Stimulated activated naive CD8-positive, alpha-beta T cell treated with anti-CD3 and anti-CD28 coated beads, Interleukin-15, Interleukin-2, amounts not matched to agents 100 ng/mL and 50 ng/mL, for 24 hours (primary cell): ENCODE data around the gene SYT11.

Experiments used
- H3K27ac Mint-ChIP-seq: one replicate; pipeline ENCODE4 v1.8.0; 2021; ENCODE audit warnings: mild to moderate bottlenecking, mixed read lengths
- H3K27me3 Mint-ChIP-seq: one replicate; pipeline ENCODE4 v1.8.0; 2021; ENCODE audit warnings: mixed read lengths
- H3K36me3 Mint-ChIP-seq: one replicate; pipeline ENCODE4 v1.8.0; 2021; ENCODE audit warnings: low read depth, mixed read lengths
- H3K4me1 Mint-ChIP-seq: one replicate; pipeline ENCODE4 v1.8.0; 2021; ENCODE audit warnings: low read depth, mixed read lengths
- H3K4me3 Mint-ChIP-seq: one replicate; pipeline ENCODE4 v1.8.0; 2021; ENCODE audit warnings: mild to moderate bottlenecking, mixed read lengths
- H3K9me3 Mint-ChIP-seq: one replicate; pipeline ENCODE4 v1.8.0; 2021; ENCODE audit warnings: mixed read lengths

The SYT11 gene

GRCh38 chr1:155932487-155932886 lies 73.1 kb downstream of the SYT11 start:
- H3K4me1 Mint-ChIP-seq, result peaks cover 48% of the 10 kb centered on the region
- no peak overlapping the region for H3K4me3 Mint-ChIP-seq
- no peaks in the 10 kb centered on the region for H3K27me3 Mint-ChIP-seq
- peaks cover 41% of the 10 kb centered on the region for H3K36me3 Mint-ChIP-seq
- peak overlapping the region; percentile 45 for H3K27ac Mint-ChIP-seq
- H3K9me3 Mint-ChIP-seq, result no peaks in the 10 kb centered on the region

GRCh38 chr1:155933591-155934096 lies 74.3 kb downstream of the SYT11 start:
- Mint-ChIP-seq H3K9me3 (no peaks in the 10 kb centered on the region), H3K4me1 (peaks cover 59% of the 10 kb centered on the region), H3K27ac (no peak overlapping the region), H3K4me3 (no peak overlapping the region), H3K27me3 (no peaks in the 10 kb centered on the region), H3K36me3 (peaks cover 32% of the 10 kb centered on the region)

- peaks cover 26% of the 10 kb centered on the region for H3K36me3 Mint-ChIP-seq
- H3K9me3 Mint-ChIP-seq, result no peaks in the 10 kb centered on the region
- H3K27ac Mint-ChIP-seq, result no peak within 1 kb of the TSS
- no peak within 1 kb of the TSS for H3K4me3 Mint-ChIP-seq
- peaks cover 60% of the 10 kb centered on the region for H3K4me1 Mint-ChIP-seq
- H3K27me3 Mint-ChIP-seq, result no peaks in the 10 kb centered on the region
Measured at GRCh38 chr1:155934097-155934935, 74.9 kb downstream of the SYT11 start, which contains the start of gene KHDC4. Gene KHDC4 (minus strand): TSS chr1:155934413. CDS start chr1:155934373, 40 bp downstream.
